Stomach (tissue), 9 donors: Measurements from ENCODE around the gene EYA2. TPM values are rescaled to one million over a fixed set of nuclear protein-coding genes. Genes with fewer than 3 reads are reported as not detected.

Experiments
- DNase-seq, 2 donors: peaks; one replicate each; pipeline versions ENCODE4 v3.0.0 to v3.0.0-alpha.2; 2013 to 2019
- H3K27ac ChIP-seq, 5 donors: fragments of 200-600 bp in 4 of 5; sonication (generic) in 4 of 5; one replicate each; pipeline ENCODE4 v1.5.1; 2013 to 2019; ENCODE audit warnings: mild to moderate bottlenecking in 1 of 5, moderate library complexity in 1 of 5
- H3K27me3 ChIP-seq, 3 donors: fragments of 200-600 bp; sonication (generic); one replicate each; pipeline ENCODE4 v1.5.1; 2017 to 2019; ENCODE audit warnings: mixed run types in 1 of 3
- H3K36me3 ChIP-seq, 4 donors: fragments of 200-600 bp; sonication (generic); 1 replicate in 3 of 4; 2 replicates in 1 of 4; pipeline ENCODE4 v1.5.1; 2016 to 2019
- H3K4me1 ChIP-seq, 4 donors: fragments of 200-600 bp; sonication (generic); one replicate each; pipeline ENCODE4 v1.5.1; 2016 to 2019
- H3K4me3 ChIP-seq, 4 donors: fragments of 200-600 bp; sonication (generic) in 3 of 4; one replicate each; pipeline ENCODE4 v1.5.1; 2016 to 2019; ENCODE audit warnings: mild to moderate bottlenecking in 1 of 4
- H3K9me3 ChIP-seq, 4 donors: fragments of 200-600 bp; sonication (generic); one replicate each; pipeline ENCODE4 v1.5.1; 2016 to 2019
- CTCF ChIP-seq, 7 experiments: fragments of 450-650 bp in 4 of 7; fragments of 200-600 bp in 3 of 7; sonication (generic) in 3 of 7; IDR thresholded peaks; one replicate each; pipeline ENCODE4 v1.5.1; 2016 to 2019; ENCODE audit warnings: antibody characterized with exemption in 7 of 7, control low read depth in 2 of 7, mild to moderate bottlenecking in 1 of 7
- EP300 ChIP-seq: sonication (generic); formaldehyde crosslinking; IDR thresholded peaks from one replicate; pipeline ENCODE4 v1.6.1; 2017; ENCODE audit warnings: antibody characterized with exemption
- POLR2A ChIP-seq, 4 donors: fragments of 450-650 bp; IDR thresholded peaks; one replicate each; pipeline ENCODE4 v1.6.1; 2016; ENCODE audit warnings: antibody characterized with exemption in 4 of 4, control low read depth in 2 of 4, mild to moderate bottlenecking in 1 of 4, moderate library complexity in 1 of 4
- POLR2AphosphoS5 ChIP-seq, 3 donors: sonication (generic); formaldehyde crosslinking; IDR thresholded peaks; one replicate each; pipeline ENCODE4 v1.6.1; 2016; ENCODE audit warnings: antibody characterized with exemption in 3 of 3
- WGBS, 5 donors: extraction: QIAGEN DNeasy Blood & Tissue Kit in 3 of 5; methylation state at CpG; one replicate each; pipeline versions ENCODE4 v1.1.5 to v1.1.7; 2013 to 2018; 5-methylcytosine and 5-hydroxymethylcytosine counted together
- intact Hi-C: fragments of 100-400 bp; cut with DNase I; formaldehyde crosslinking; loops from one replicate; pipeline ENCODE4 v1.15.1; 2023; ENCODE audit warnings: low total_unique reads
- polyA plus RNA-seq, 3 donors: library from polyadenylated mRNA; stranded (reverse); fragments of 200-250 nt; gene quantifications; one replicate each; pipeline ENCODE4 v1.2.3, GENCODE V29; 2013
- total RNA-seq, 5 donors: library from RNA; depleted of rRNA; stranded (reverse); fragments of >200 nt; gene quantifications; one replicate each; pipeline versions ENCODE4 v1.1.0 to v1.2.3, GENCODE V29; 2014 to 2016
- donor health status: healthy with polysubstance abuse.
- donor health status: Bipolar disorder and iron deficiency.
- donor health status: healthy.

Gene EYA2
- total and polyA plus RNA-seq, 8 donors: 1.8 to 86.2 (median 5.5) TPM

DNA sequence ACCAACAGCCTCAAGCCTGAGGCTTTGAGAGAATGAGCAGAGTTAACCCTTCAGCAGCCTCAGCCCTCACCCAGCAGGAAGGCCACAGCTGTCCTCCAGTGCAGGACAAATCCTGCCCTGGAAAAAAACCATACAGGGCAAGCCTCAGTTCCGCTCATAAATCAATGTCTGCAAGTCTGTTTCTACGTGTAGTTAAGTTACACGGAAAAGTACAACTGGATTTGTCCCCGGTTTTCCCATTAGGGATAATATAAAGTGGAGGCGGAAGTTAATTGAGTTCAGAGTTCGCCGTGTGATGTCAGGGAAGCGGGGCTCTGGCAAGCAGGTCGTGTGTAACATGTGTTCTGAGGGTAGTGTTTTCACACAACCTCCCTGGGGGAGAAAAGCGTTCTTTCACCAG lies 44.2 kb upstream of the EYA2 start:
- TF ChIP-seq POLR2AphosphoS5 (IDR thresholded peaks at IDR 0.05) (no peak), EP300 (no peak), POLR2A (IDR thresholded peaks at IDR 0.05) (no peak), CTCF (IDR thresholded peaks at IDR 0.05) (no peak)
- DNase-seq: peak in 1 of 2 donors; percentile 53
- H3K36me3 ChIP-seq: no peaks in the 10 kb centered on the region
- H3K9me3 ChIP-seq: peaks cover 0 to 10% (median 0%) of the 10 kb centered on the region in 4 donors
- H3K4me3 ChIP-seq: no peak overlapping the region
- intact Hi-C loops: no loop called here
- H3K27me3 ChIP-seq: peaks cover 0 to 3% (median 0%) of the 10 kb centered on the region in 3 donors
- H3K27ac ChIP-seq: no peak overlapping the region
- no peaks in the 10 kb centered on the region for H3K4me1 ChIP-seq
- WGBS, 5 donors: 59 to 68% (median 63%) methylated on average over 10 of the region's 10 CpGs

DNA sequence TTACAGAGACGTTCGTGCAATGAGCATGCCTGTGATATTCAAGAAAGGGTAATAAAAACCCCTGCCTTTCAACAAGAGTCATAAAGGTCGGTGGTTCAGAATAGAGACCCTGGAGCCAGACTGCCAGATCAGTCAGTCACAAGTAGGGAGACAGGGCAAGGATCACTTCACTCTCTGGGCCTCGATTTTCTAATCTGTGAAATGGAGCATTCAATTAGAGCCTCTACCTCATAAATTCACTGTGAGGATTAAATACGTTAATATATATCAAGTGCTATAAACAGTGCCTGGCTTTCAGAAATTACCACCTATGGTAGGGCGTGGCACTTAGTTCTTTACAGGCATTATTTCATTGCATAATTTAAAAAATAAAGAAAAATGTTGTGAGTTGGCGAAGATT lies 43.7 kb upstream of the EYA2 start:
- intact Hi-C loops: no loop called here
- WGBS, 5 donors: 74 to 84% (median 78%) methylated on average over 7 of the region's 7 CpGs
- Histone ChIP-seq H3K4me3 (no peak overlapping the region), H3K4me1 (no peaks in the 10 kb centered on the region), H3K9me3 (peaks cover 0 to 10% (median 0%) of the 10 kb centered on the region in 4 donors), H3K27me3 (peaks cover 0 to 3% (median 0%) of the 10 kb centered on the region in 3 donors), H3K36me3 (no peaks in the 10 kb centered on the region), H3K27ac (no peak overlapping the region)
- DNase-seq: no peak
- TF ChIP-seq CTCF (IDR thresholded peaks at IDR 0.05) (no peak), POLR2A (IDR thresholded peaks at IDR 0.05) (no peak), POLR2AphosphoS5 (IDR thresholded peaks at IDR 0.05) (no peak), EP300 (no peak)

DNA sequence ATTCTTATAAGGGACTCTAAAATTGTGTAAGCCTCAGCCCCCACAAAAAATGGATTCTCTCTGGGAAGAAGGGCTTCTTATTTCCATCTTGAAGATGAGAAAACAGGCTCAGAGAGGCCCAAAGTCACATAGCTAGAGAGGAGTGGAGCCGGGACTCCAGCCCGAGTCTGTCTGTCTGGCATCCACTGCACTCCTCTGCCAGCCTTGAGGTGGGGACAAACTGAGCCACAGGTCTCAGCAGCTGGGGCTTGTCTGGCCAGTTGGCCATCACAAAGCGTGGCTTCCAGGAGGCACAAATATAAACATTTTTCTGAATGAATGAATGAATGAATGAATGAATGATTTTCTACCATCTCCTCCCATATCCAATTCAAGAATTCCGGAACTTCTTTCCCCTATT lies 42.9 kb upstream of the EYA2 start:
- DNase-seq: no peak
- no peak for TF ChIP-seq POLR2AphosphoS5 (IDR thresholded peaks at IDR 0.05)
- TF ChIP-seq CTCF (IDR thresholded peaks at IDR 0.05): no peak
- TF ChIP-seq EP300: no peak
- TF ChIP-seq POLR2A (IDR thresholded peaks at IDR 0.05): no peak
- Histone ChIP-seq H3K9me3 (peaks cover 0 to 10% (median 0%) of the 10 kb centered on the region in 4 donors), H3K4me3 (no peak overlapping the region), H3K4me1 (no peaks in the 10 kb centered on the region), H3K27me3 (peaks cover 0 to 3% (median 0%) of the 10 kb centered on the region in 3 donors), H3K36me3 (no peaks in the 10 kb centered on the region), H3K27ac (no peak overlapping the region)
- intact Hi-C loops: no loop called here
- WGBS, 5 donors: 85 to 94% (median 92%) methylated on average over 4 of the region's 4 CpGs

- H3K9me3 ChIP-seq: peaks cover 0 to 10% (median 0%) of the 10 kb centered on the region in 4 donors
- H3K36me3 ChIP-seq: no peaks in the 10 kb centered on the region
- intact Hi-C loops: no loop called here
- no peak for DNase-seq
- peaks cover 0 to 3% (median 0%) of the 10 kb centered on the region in 3 donors for H3K27me3 ChIP-seq
- 63 to 76% (median 70%) methylated on average over 4 of the region's 4 CpGs for WGBS, 5 donors
- no peaks in the 10 kb centered on the region for H3K4me1 ChIP-seq
- TF ChIP-seq EP300: no peak
- TF ChIP-seq POLR2A (IDR thresholded peaks at IDR 0.05): no peak
- no peak for TF ChIP-seq POLR2AphosphoS5 (IDR thresholded peaks at IDR 0.05)
- no peak for TF ChIP-seq CTCF (IDR thresholded peaks at IDR 0.05)
- H3K27ac ChIP-seq: no peak overlapping the region
- H3K4me3 ChIP-seq: no peak overlapping the region
Observed at GRCh38 chr20:46852313-46852712, 42.3 kb upstream of the EYA2 start.
